Stimulated activated CD4-positive, alpha-beta T cell treated with anti-CD3 and anti-CD28 coated beads, Interleukin-1b, Interleukin-23, amount 100 ng/mL, for 48 hours (primary cell): ENCODE results near the gene ONECUT3.

ENCODE experiments used
- DNase-seq: peaks from one replicate; pipeline ENCODE4 v3.0.0-alpha.2; 2020

ONECUT3 gene

DNA sequence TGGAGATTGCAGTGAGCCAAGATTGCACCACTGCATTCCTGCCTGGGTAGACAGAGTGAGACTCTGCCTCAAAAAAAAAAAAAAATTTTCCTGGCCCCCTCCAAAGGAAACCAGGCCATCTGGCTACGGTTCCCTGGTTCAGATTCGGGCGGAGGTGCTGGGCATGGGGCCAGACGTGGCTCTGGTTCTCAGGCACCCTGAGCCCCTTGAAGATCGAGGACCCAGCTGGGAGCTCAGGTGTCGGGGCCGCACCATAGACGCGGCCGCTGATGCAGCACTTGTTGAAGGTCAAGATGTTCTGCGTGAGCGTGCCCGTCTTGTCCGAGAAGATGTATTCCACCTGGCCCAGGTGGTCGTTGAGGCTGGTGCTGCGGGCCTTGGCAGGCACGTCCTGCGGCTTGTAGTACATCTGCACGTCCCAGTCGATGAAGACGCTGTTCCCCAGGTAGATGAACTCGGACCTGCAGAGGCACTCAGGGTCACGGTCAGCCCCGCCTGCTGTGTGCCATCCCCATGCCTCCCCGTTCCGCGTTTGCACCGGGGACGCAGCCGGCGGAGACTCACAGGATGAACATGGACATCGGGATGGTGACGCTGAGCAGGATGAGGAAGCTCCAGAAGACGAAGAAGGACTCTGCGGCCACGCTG lies 46.5 kb downstream of the ONECUT3 start:
- no peak for DNase-seq

DNA sequence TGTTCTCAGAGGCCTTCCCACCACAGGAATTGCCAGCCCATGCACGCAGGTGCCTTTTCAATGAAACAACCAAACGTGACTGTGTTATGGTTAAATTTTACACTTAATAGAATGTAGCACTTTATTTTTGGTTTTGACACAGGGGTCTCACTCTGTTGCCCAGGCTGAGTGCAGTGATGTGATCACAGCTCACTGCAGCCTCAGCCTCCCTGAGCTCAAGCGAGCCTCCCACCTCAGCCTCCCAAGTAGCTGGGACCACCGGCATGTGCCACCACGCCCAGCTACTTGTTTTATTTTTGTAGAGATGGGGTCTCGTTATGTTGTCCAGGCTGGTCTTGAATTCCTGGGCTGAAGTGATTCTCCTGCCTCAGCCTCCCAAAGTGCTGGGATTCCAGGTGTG lies 51.6 kb downstream of the ONECUT3 start:
- DNase-seq: no peak

DNA sequence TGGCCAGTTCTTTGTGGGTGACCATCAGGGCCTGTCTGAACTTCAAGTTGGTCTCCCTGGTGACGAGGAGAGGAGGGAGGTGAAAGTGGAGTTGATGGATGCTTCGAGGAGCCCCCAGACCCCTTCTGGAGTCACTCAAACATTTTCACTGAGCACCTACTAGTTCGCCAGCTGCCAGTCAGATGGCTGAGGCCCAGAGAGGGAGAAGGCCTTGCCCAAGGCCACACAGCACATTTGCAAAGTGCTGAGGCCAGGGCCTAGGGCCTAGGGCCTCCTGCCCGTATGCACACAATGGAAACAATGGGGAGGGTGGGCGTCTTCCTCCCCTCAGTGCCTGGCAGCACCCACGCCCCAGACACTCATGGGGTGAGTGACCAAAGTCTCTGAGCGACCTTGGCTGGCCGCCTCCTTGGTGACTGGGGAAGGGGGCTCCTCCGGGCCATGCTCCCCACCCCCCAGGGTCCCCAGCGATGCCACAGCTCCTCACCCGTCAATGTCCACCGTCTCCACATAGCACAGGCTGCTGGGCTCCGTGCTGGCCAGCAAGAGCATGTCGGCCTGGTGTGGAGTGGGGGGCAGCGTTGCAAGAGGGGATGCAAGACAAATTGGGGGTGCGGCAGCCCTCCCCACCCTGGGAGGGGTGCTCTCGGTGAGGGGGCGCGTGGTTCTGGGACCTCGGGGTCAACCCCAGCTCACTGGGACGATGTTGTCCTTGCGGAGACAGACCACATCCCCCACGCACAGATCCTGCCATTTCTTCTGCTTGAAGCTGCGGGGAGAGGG lies 52.3 kb downstream of the ONECUT3 start:
- DNase-seq: no peak

DNA sequence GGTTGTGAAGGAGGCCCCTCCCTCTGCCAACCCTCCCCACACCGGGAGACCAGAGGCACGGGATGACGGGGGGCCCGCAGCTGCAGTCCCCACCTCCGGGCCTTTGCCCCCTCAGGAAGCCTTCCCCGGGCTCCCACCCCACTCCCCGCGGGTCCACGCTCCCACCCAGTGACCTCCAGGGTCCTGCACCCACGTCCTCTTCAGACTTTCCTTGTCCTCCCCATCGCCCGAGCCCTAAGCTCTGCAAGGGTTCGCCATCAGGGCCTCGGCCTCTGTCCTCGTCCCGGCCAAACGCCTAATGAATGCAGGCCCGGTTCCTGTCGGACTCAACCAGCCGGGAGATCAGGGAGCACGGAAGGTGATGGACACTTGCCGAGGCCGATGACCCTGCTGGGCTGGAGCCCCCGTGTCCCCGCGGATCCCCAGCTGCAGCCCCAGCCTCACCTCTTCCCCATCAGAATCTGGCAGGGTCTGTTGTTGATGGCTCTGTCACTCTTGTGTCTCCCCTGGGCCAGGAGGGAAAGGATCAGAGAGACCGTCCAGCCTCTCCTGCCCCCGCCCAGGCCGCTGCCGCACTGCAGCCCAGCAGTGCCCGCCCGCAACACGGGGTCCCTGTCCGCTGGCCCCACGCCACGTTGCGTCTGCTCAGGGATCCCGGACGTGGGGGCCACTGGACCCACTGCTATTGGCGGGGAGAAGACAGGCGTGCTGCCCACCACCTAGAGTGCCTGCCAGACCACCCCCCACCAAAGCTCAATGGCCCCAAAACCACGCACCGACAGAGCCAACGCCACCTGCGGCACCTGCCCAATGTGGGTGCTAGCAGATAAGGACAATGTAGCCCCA lies 53.1 kb downstream of the ONECUT3 start:
- no peak for DNase-seq

DNA sequence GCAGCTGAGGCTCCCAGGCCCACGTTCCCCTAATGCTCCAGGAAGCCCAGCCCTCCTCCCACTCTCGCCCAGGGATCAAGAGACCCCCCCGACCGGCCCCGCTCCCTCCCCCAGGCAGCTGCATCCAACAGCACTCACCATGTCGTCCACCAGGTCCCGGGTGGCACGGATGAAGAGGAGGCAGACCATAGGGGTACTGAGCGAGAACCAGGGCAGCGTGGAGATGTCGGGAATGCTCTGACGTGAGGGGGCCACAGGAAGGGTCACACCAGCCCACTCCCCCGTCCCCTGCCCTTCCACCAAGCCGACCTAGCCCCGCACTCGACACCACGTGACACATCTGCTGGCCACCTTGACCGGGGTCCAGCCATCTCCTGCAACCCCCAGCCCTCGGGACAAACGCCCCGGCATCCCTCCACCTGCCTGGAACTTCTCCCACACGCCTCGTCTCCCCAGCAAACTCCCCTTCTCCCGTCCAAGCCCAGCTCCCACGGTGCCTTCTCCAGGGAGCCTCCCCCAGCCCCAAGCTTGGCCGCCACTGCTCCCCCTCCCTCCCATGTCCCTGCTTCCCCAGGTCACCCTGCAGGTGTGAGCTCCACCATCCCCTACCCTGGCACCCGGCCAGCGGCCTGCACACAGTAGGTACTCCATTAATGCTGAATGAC lies 53.9 kb downstream of the ONECUT3 start:
- DNase-seq: no peak

DNA sequence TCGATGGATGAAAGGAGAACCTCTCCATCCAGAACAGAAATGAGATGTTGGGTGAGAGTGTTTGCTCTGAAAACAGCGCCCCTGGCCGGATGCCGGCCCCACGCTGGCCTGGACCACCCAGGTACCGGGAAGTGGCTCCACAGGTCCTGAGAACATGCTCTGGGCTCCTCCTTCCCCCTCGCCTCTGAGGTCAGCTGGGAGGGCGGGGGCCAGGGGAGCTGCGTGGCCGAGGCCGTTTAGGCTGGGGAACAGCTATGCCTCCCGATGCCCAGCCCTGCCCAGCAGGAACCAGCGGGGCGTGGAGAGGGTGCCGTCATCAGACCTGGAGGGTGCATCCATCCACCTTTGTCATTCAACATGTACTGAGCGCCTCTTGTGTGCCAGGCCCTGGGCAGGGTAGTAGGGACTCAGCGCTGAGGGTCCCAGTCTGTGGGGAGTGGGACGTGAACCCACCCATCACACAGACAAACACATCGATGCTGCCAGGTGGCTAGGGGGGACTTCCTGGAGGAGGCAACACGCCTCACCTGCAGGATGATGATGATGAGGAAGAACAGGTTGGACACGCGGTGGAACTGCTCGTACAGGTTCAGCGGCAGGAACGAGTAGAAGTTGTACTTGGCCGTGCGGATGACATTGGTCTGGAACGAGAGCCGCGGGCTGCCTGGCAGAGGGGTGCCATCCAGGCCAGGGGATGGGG lies 54.5 kb downstream of the ONECUT3 start:
- no peak for DNase-seq

DNA sequence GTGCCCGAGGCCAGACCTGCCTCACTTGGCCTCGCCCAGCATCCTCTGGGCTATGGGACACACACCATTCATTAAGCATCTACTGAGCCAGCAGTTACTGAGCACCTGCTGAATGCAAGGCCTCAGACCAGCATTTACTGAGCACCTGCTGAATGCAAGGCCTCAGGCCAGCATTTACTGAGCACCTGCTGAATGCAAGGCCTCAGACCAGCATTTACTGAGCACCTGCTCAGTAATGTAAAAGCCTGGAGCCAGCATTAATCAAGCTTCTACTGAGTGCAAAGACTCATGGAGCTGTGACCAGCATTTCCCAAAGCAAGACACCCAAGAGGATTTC lies 55.1 kb downstream of the ONECUT3 start:
- DNase-seq: no peak

DNA sequence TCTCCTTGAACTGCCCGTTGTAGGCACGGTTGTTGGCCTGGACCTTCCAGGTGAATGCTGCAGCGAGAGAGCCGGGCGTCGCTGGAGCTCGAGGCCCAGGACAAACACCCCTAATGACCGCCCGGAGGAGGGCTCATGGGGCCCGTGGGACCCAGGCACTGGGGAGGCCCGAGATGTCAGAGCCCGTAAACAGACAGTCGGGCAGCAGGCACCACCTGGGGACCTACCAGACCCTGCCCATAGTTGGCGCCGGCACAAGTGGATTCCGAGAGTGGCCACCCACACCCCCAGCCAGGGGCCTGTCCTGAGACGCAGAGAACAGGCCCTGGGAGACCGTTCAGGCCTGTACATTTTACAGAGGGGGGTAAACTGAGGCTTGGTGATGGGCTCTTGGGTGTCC lies 56.4 kb downstream of the ONECUT3 start:
- no peak for DNase-seq

DNA sequence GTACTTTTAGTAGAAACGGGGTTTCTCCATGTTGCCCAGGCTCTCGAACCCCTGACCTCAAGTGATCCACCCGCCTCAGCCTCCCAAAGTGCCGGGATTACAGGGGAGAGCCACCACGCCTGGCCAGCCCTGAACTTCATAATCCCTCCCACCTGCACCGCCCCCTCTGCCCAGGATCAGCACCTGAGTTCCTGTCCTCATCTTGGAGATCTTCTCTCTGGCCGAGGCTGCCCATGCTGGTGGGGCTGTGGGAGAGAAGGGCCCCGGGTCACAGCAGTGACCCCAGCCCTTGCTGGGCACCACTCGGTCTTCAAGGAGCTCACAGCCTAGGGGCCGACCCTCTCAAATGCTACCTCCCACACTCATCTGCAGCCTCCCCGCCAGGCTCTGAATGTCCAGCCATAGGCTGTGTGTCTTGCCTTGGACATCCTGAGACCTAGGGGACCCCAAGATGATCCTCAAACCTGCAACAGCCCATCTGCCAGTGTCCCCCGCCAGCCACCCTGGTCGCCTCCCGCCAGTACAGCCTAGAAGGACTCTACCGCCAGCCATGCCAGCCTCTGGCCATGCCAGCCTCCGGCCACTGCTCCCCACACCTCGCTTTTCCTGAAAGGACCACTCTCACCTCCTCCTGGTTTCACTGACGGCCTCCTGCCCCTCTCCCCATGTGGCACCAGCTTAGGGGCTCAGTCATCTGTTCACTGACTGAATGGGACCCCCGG lies 57.3 kb downstream of the ONECUT3 start:
- no peak for DNase-seq

DNA sequence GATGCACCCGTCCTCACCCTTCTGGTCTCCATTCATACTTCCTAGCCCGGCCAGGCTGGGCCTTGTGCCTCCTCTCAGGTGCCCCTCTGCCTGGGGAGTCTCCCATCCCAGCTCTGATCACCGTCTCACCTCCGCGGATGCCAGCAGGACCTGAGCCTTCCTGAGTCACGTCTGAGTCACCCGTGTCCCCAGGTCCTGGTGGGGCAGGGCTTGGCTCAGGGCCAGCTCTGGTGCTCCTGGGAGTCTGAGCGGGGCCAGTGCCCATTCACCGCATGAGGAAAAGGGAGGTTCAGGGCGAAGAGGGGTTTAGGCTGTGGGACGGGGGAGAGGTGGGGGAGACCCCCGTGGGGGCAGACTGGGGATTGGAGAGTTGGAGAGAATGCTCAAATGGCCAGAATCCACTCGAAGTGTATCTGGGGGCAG lies 58.2 kb downstream of the ONECUT3 start:
- DNase-seq: peak; percentile 60

DNA sequence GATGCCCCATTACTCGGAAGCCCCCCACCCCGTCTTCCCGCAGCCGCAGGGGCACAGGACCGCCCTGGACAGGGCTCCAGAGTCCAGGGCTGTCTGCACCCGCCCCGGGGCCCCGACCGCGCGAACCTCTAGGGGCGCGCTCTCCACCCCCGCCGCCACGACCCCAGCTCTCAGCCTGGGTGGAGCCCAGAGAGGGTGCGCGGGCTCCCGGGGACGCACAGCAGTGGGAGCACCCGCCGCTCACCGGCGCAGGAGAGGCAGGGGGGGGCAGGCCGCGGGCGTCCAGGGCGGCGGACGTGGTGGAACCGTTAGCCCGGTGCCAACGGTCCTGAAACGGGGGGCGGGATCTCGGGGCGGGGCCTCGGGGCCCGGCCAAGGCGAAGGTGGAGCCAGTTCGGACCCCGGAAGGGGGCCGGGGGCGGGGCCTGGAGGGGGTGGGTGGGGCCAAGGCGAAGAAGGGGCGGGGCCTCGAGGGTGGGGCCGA lies 58.7 kb downstream of the ONECUT3 start, which contains the start of gene ATP8B3:
TSS of gene ATP8B3 (minus strand) at position 335 of the 484 bp plus-strand sequence. CDS start 540 bp downstream, outside the sequence.
- DNase-seq: no peak

DNA sequence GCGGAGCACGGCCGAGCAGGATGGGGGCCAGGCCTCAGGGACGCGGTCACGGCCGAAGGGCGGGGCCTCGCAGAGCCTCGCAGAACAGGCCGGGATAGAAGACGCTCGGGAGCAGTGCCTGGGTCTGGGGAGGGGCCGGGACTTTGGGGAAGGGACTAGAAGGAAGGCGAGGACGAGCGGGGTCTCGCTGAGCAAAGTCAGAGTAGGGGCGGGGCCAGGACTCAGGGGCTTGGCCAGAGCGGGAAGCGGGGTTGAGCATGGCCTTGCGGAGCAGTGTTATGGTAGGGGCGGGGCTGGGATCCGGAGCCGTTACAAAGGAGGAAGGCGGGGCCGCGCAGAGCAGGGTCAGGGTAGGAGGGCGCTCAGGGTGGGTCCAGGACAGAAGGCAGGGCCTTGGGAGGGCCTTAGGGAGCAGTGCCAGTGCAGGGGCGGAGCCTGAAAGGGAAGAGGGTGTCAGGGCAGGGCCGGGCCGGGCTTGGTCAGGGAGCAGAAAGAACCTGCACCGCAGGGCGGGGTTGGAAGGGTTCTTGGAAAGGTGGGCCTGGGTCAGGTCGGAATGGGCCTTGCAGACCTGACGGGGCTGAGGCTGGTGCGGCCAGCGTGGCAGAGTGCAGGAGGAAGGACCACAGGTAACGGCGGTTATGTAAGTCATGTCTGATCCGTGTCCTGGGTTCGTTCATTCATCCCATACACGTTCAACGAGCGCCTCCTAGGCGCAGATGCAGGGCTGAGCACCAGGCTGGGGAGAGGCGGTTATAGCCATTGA lies 59.3 kb downstream of the ONECUT3 start:
- peak; percentile 90 for DNase-seq

DNA sequence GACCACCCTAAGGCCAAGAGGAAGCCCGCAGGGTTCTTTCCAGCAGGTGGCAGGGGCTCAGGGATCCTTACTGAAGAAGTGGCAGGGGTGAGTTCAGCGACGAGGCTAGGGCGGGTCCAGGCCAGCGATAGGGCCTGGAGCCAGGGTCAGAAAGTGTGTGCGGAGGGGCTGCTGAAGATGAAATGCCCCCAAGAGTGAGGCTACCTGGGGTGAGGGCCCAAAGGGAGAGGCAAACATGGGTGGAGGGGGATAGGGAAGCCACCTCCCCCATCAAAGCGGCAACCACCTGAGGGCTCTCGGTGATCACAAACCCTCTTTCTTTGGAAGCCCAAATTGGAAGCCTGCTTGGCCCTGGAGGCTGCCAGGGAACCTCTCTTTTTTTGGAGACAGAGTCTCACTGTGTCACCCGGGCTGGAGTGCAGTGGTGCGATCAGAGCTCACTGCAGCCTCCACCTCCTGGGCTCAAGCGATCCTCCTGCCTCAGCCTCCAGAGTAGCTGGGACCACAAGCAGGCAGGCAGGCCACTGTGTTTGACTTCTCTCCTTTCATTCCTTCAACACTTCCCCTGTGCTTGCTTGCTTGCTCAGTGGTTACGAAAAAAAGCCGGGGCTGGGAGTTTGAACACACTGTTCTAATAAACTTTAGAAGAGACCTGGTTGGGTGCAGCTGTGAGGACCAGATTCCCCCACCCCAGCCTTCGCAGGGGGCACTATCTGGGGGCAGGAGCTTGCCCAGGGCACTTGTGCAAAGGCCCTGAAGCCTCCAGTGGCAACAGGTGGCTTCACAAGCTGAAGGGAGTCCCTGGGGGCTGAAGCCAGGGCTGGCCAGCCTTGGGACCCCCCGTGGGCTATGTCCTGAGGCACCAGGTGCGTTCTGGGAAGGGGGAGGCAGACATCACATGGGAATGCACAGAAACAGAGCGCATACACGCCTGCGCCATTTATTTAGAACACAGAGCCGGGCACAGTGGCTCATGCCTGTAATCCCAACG lies 60.2 kb downstream of the ONECUT3 start:
- DNase-seq: no peak

DNA sequence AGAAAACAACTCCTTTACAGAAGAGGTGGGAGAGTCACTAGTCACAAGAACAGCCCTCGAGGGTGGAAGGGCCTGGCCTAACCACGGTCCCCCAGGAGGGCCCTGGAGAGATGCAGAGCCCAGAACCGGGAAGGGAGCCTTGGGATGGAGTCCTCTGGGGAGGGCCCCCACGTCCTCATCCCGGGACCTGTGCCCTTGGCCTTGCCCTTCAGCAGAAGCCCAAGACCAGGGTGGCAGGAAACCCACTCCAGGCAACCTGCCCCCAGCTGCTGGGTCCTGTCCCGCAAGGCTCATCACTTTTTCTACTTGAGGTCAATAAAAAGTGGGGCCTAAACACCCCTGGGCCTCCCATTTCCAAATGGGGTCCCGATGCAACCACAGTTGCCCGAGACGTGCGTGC lies 61.1 kb downstream of the ONECUT3 start:
- no peak for DNase-seq

DNA sequence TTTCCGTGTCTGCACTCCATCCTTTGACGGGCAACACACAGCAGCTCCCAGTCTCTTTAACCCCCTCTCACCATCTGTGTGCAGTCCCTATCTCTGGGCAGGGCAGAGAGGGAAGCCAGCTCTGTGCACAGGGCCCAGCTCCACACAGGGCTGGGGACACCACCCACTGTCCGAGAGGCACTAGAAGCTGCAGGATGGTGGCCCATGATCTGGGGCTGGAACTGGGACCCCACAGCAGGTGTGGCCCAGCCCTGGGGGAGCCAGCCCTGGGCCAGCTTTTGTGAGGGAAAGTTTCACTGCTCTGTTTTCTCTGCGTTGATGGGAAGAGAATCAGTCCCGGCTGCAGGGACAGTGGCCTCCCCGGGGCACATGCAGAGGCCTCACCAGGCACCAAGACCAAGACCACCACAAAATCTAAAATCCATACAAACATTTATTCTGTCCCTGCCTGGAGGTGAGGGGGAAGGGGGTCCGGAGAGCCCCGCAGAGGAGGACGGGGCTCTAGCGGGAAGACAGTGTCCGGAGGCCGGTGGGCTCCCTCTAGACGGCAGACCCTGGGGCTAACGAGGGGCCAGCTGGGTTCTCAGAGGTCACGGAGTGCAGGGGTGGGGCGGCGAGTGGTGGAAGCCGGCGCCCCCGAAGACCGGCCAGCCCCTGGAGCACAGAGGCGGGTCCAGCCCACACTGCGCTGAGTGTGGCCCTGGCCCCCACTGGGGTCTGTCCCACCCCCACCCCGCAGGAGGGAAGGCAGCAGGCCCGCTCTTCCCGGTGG lies 61.7 kb downstream of the ONECUT3 start:
- no peak for DNase-seq

DNA sequence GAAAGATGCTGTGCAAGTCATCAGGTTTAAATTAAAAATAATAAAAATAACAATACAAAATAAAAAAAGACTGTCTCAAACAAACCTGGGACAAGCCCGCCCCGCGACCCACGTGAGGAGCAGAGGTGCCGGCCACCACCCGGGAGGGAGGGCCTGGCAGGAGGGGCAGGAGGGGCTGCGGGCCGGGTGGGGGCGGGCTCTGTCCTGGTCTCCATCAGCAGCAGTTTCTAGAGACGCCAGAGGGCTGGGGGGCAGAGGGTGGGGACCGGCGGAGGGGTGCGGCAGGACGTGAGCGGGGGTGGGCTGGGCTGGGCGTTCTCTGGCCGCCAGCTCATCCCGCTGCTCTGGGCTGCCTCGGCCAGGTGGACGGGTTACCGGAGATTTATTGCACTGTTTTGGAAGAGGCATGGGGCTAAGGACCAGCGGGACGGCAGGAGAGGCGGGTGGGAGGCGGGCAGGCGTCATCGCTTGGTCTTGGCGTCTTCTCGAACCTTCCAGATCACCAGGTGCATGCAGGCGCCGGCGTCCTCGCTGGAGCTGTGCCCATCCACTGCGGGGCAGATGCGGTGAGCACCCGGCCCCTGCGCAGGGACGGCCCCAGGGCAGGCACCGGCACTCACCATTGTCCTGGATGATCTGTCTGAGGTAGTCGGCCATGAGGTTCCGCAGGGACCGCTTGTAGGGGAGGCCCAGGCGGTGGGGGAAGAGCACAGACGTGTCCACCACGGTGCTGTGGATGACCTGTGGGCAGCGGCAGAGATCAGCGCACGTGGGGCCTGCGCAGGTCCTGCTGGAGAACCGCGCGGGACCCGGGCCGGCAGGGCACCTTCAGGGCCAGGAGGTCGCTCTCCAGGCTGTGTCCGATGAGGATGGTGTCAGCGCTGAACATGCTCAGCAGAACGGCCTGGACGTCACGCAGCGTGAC lies 62.6 kb downstream of the ONECUT3 start:
- no peak for DNase-seq

DNA sequence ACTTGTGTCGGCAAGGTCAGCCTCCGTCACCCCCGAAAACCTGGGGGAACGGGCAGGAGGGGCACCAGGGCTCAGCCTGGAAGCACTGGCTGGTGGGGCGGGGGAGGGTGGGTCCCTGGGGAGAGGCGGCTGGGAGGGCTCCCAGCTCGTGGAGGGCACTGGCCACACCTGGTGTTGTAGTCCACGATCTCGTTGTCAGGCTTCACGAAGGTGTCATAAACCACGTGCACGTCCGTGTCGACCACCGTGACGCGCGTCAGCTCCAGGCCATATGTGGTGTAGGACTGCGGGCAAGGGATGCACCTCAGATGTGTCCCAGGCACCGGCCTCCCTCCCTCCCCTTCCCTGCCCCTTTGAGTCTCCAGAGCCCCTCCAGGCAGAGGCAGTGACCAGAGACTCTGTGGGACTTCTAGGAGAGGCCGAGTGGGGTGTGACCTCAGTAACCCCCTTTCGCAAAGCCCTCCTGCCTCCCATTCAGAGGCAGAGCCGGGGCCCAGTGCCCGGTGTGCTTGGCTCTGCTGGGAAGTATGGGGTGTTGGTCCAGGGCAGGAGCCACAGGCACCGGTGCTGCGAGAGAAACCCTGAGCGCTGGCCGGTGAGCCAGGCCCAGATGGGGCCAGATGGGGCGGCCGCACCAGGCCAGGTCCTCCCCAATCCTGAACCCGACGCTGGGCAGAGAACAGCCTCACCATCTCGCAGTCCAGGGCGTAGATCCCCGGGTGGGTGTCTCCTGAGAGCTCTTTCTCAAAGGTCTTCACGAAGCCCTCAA lies 63.4 kb downstream of the ONECUT3 start:
- no peak for DNase-seq
